Measurements from ENCODE around the gene RNF223. TPM values are rescaled to one million over a fixed set of nuclear protein-coding genes. Genes with fewer than 3 reads are reported as not detected.

Gene RNF223
- total and polyA plus RNA-seq, 8 donors = 0.05 to 0.37 (median 0.16) TPM; not detected in 2

DNA sequence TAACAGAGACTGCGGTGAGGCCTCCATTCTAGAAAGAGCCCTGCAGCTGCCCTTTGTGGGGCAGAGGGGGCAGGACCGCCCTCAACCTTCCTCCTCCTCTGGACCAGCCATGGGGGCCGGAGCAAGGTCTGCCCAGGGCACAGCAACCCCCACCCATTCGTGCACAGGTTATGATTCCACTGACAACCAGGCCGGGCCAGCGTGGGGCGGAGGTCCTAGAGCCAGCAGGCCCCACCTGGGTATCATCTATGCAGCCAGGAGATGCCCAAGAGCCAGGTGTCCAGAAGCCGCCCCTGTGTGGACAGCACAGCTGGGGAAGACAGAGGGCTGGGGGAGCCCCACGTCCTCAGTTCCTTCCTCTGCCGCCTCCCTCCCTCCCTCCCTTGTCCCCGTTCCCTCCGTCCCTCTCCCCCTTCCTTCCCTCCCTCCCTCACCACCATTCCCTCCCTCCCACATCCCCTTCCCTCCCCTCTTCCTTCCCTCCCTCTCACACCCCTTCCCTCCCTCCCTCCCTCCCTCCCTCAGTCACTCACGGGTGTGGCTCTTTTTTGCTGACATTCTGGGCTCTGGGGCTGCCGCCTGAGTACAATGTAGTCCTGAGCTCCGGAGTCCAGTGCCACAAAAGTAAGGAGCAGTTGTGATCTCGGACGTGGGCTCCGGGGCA is 12.3 kb downstream of the RNF223 start:
- TF ChIP-seq, protein P1, sequence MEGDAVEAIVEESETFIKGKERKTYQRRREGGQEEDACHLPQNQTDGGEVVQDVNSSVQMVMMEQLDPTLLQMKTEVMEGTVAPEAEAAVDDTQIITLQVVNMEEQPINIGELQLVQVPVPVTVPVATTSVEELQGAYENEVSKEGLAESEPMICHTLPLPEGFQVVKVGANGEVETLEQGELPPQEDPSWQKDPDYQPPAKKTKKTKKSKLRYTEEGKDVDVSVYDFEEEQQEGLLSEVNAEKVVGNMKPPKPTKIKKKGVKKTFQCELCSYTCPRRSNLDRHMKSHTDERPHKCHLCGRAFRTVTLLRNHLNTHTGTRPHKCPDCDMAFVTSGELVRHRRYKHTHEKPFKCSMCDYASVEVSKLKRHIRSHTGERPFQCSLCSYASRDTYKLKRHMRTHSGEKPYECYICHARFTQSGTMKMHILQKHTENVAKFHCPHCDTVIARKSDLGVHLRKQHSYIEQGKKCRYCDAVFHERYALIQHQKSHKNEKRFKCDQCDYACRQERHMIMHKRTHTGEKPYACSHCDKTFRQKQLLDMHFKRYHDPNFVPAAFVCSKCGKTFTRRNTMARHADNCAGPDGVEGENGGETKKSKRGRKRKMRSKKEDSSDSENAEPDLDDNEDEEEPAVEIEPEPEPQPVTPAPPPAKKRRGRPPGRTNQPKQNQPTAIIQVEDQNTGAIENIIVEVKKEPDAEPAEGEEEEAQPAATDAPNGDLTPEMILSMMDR (IDR thresholded peaks at IDR 0.05) = no peak
- Histone ChIP-seq H3K4me1 (peaks cover 0 to 14% (median 9%) of the 10 kb centered on the region in 3 donors), H3K27ac (no peak overlapping the region), H3K4me3 (no peak overlapping the region), H3K36me3 (no peaks in the 10 kb centered on the region), H3K9me3 (no peaks in the 10 kb centered on the region), H3K27me3 (peaks cover 0 to 9% (median 0%) of the 10 kb centered on the region in 4 donors)
- WGBS, 2 donors = 59 to 65% methylated on average over 13 to 16 of the region's 18 CpGs
- no peak for FAIRE-seq
- no peak for ATAC-seq
- no peak for DNase-seq
- intact Hi-C loops (cut with DNase I) = loop anchor here in 2 of 3 donors (2.0 to 10.0 kb wide), 2 partner anchors 77 to 79 kb away; partner anchors contain the start of gene PERM1 (in 2 of the 2)

DNA sequence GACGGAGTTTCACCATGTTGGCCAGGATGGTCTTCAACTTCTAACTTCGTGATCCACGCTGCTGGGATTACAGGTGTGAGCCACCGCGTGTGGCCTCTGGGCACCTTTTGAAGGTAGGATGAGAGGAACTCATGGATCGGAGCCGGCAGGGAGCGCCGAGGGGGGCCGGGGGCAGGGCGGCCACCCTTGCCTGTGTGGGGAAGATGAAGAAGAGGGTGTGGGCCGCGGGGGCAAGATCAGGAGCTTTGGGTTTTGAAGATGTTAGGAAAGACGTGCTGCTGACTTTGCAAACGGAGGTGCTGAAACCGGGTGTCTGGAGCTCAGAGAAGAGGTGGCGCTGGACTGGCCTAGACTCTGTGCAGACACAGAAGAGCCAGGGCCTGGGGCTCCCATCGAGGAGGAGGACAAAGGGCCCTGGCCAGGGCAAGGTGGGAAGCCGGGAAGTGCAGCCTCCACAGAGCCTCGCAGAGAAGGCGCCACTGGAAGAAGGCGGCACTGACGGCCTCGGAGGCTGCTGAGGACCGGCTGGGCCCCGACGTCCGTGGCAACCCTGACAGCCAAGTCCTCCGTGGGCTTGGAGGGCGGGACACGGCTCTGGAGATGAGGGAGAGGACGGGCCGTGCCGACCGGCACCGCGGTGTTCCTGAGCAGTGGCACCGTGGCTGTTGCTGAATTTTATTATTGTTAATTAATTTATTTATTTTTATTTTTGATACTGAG is 13.7 kb downstream of the RNF223 start:
- DNase-seq (no peak), ATAC-seq (no peak), FAIRE-seq (no peak)
- TF ChIP-seq, protein P1 (IDR thresholded peaks at IDR 0.05) = no peak
- peaks cover 0 to 14% (median 9%) of the 10 kb centered on the region in 3 donors for H3K4me1 ChIP-seq
- no peak overlapping the region for H3K27ac ChIP-seq
- H3K4me3 ChIP-seq = peak overlapping the region in 2 of 4 donors; percentile 58 to 69
- intact Hi-C loops (cut with DNase I) = loop anchor here in 1 of 3 donors (10.0 kb wide), 1 partner anchor 76 kb away; the partner anchor contains the start of gene PERM1
- H3K27me3 ChIP-seq = peaks cover 0 to 9% (median 0%) of the 10 kb centered on the region in 4 donors
- H3K36me3 ChIP-seq = no peaks in the 10 kb centered on the region
- H3K9me3 ChIP-seq = no peaks in the 10 kb centered on the region
- WGBS, 2 donors = 51 to 56% methylated on average over 38 of the region's 38 CpGs

DNA sequence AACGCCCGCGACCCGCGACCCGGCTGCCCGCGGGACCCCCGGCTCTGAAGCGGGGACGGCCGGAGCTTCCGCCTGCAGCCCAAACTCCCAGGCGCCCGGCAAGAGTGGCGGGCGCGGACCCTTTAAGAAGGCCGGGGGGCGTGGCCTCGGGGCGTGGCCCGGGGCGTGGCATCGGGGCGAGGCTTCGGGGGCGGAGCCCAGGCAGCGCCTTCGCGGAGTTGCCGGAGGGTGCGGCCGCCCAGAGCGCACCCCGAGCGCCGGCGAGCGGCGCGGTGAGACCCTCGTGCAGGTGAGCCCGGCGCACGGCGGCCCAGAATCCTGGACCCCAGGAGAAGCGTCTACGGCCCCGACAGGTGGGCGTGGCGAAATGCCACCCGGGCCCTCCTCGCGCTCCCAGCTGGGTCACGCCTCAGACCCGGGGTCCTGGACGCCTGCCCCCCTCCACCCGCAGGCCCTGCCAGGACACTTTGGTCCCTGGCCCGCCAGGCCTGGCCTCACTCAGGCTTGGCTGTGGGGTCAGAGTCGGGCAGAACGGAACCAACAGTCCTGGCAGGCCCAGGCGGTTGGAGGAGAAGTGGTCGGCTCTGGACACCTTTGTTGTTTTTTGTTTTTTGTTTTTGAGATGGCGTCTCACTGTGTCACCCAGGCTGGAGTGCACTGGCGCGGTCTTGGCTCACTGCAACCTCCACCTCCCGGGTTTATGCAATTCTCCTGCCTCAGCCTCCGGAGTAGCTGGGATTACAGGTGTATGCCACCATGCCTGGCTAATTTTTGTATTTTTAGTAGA is 14.4 kb downstream of the RNF223 start:
- Histone ChIP-seq H3K4me3 (peak overlapping the region; percentile 37 to 69 (median 54)), H3K36me3 (no peaks in the 10 kb centered on the region), H3K9me3 (no peaks in the 10 kb centered on the region), H3K4me1 (peaks cover 0 to 14% (median 9%) of the 10 kb centered on the region in 3 donors), H3K27ac (no peak overlapping the region), H3K27me3 (peaks cover 0 to 9% (median 0%) of the 10 kb centered on the region in 4 donors)
- FAIRE-seq (no peak), DNase-seq (peak; percentile 82 to 98 (median 94)), ATAC-seq (peak; percentile 88 to 94 (median 90))
- TF ChIP-seq, protein P1 (IDR thresholded peaks at IDR 0.05) = no peak
- intact Hi-C loops (cut with DNase I) = loop anchor here in 1 of 3 donors (10.0 kb wide), 1 partner anchor 75 kb away; the partner anchor contains the start of gene PERM1
- 3 to 4% methylated on average over 61 to 69 of the region's 69 CpGs for WGBS, 2 donors

- ATAC-seq = peak; percentile 21 to 57 (median 29)
- WGBS, 2 donors = 1% methylated on average over 40 to 48 of the region's 48 CpGs
- H3K9me3 ChIP-seq = no peaks in the 10 kb centered on the region
- peak in 1 of 6 donors; percentile 65 for DNase-seq
- FAIRE-seq = no peak
- TF ChIP-seq, protein P1 (IDR thresholded peaks at IDR 0.05) = peak in 1 of 4 donors; percentile 9
- H3K4me3 ChIP-seq = peak overlapping the region; percentile 37 to 69 (median 54)
- no peak overlapping the region for H3K27ac ChIP-seq
- intact Hi-C loops (cut with DNase I) = no loop called here
- H3K4me1 ChIP-seq = peaks cover 0 to 9% (median 4%) of the 10 kb centered on the region in 3 donors
- peaks cover 0 to 9% (median 0%) of the 10 kb centered on the region in 4 donors for H3K27me3 ChIP-seq
- H3K36me3 ChIP-seq = peaks cover 0 to 2% (median 0%) of the 10 kb centered on the region in 3 donors
Observed at GRCh38 chr1:1058921-1059493, 15.1 kb downstream of the RNF223 start.
